SK-N-SH (cell line): ENCODE data around the gene LINS1. TPM values are rescaled to one million over a fixed set of nuclear protein-coding genes. Genes with fewer than 3 reads are reported as not detected.

ENCODE experiments used
- CTCF ChIA-PET: fragments of 300-600, 350-600 bp; formaldehyde crosslinking; extraction: SDS; loops from one replicate; lab custom pipeline; 2021; lab: Yijun Ruan, JAX
- POLR2A ChIA-PET: fragments of 350-600 bp; sonication (Branson Sonifier 250); formaldehyde crosslinking; extraction: SDS; loops from one replicate; lab custom pipeline; 2020; ENCODE audit warnings: antibody characterized with exemption, inconsistent platforms; lab: Yijun Ruan, JAX
- DNase-seq: peaks from one replicate; pipeline ENCODE4 v3.0.0; 2012
- H2AFZ ChIP-seq: fragments of 200-600 bp; sonication (generic); 2 replicates; pipeline ENCODE4 v1.8.1; 2016; ENCODE audit warnings: antibody characterized with exemption, mild to moderate bottlenecking, low read depth
- H3F3A ChIP-seq: fragments of 200-600 bp; sonication (generic); replicated peaks from 2 replicates; pipeline ENCODE3; 2016; ENCODE audit warnings: antibody characterized with exemption, mild to moderate bottlenecking; ENCODE audit not compliant: insufficient read depth
- H3K27ac ChIP-seq, 2 experiments: fragments of 200-500 bp in 1 of 2; fragments of 200-600 bp in 1 of 2; sonication (Bioruptor generic) in 1 of 2; sonication (generic), shearing (Covaris generic) in 1 of 2; 2 replicates each; pipeline versions ENCODE4 v1.5.1 to v1.6.1; 2014 to 2016; ENCODE audit warnings: low read depth in 2 of 2, inconsistent platforms in 1 of 2, low read length in 1 of 2, mild to moderate bottlenecking in 1 of 2, mixed read lengths in 1 of 2
- H3K27me3 ChIP-seq: fragments of 200-600 bp; sonication (generic), shearing (Covaris generic); 2 replicates; pipeline ENCODE4 v1.6.1; 2016; ENCODE audit warnings: mixed run types; ENCODE audit not compliant: insufficient read depth
- H3K36me3 ChIP-seq, 2 experiments: fragments of 200-500 bp in 1 of 2; fragments of 200-600 bp in 1 of 2; sonication (Bioruptor generic) in 1 of 2; sonication (generic) in 1 of 2; replicated peaks in 1 of 2; 2 replicates each; pipeline versions ENCODE3 to v1.5.1; 2014 to 2016; ENCODE audit warnings: low read length in 1 of 2, mild to moderate bottlenecking in 1 of 2; ENCODE audit not compliant: insufficient read depth in 2 of 2, control insufficient read depth in 1 of 2
- H3K4me1 ChIP-seq, 2 experiments: fragments of 200-500 bp in 1 of 2; fragments of 200-600 bp in 1 of 2; sonication (Bioruptor generic) in 1 of 2; sonication (generic), shearing (Covaris generic) in 1 of 2; 2 replicates each; pipeline versions ENCODE4 v1.5.1 to v1.6.1; 2014 to 2016; ENCODE audit warnings: low read depth in 1 of 2, low read length in 1 of 2, mixed run types in 1 of 2; ENCODE audit not compliant: insufficient read depth in 2 of 2, control insufficient read depth in 1 of 2
- H3K4me2 ChIP-seq: fragments of 200-600 bp; sonication (generic), shearing (Covaris generic); 2 replicates; pipeline ENCODE4 v1.6.1; 2017; ENCODE audit warnings: mixed run types
- H3K4me3 ChIP-seq, 2 experiments: fragments of 200-500 bp in 1 of 2; fragments of 200-600 bp in 1 of 2; sonication (Bioruptor generic) in 1 of 2; sonication (generic), shearing (Covaris generic) in 1 of 2; 2 replicates each; pipeline versions ENCODE4 v1.5.1 to v1.8.1; 2014 to 2016; ENCODE audit warnings: low read depth in 2 of 2, inconsistent platforms in 1 of 2, low read length in 1 of 2, mild to moderate bottlenecking in 1 of 2, mixed read lengths in 1 of 2, moderate library complexity in 1 of 2
- H3K79me2 ChIP-seq: fragments of 200-600 bp; sonication (generic); 2 replicates; pipeline ENCODE4 v1.8.1; 2017; ENCODE audit warnings: mild to moderate bottlenecking; ENCODE audit not compliant: insufficient read depth
- H3K9ac ChIP-seq: fragments of 200-600 bp; sonication (generic); 2 replicates; pipeline ENCODE4 v1.6.1; 2017; ENCODE audit warnings: mixed run types
- H3K9me2 ChIP-seq: fragments of 200-600 bp; sonication (generic); 2 replicates; pipeline ENCODE4 v1.6.1; 2017; ENCODE audit warnings: mixed run types
- H3K9me3 ChIP-seq: fragments of 200-600 bp; sonication (generic); 2 replicates; pipeline ENCODE4 v1.6.1; 2017; ENCODE audit warnings: mixed run types, mild to moderate bottlenecking, moderate library complexity
- H4K20me1 ChIP-seq: fragments of 200-600 bp; sonication (generic); 2 replicates; pipeline ENCODE4 v1.6.1; 2017; ENCODE audit warnings: mild to moderate bottlenecking, mixed run types; ENCODE audit not compliant: insufficient read depth
- CTCF ChIP-seq: fragments of 200-600 bp; sonication (generic); IDR thresholded peaks from 2 replicates; pipeline ENCODE4 v1.6.1; 2017; ENCODE audit warnings: antibody characterized with exemption, mild to moderate bottlenecking, moderate library complexity
- FOSL2 ChIP-seq: IDR thresholded peaks from 2 replicates; pipeline ENCODE4 v1.4.0; 2012; ENCODE audit warnings: low read depth, mild to moderate bottlenecking, moderate library complexity, borderline replicate concordance
- FOXM1 ChIP-seq: IDR thresholded peaks from 2 replicates; pipeline ENCODE4 v1.4.0; 2012; ENCODE audit warnings: low read depth, mild to moderate bottlenecking
- GATA2 ChIP-seq: sonication (generic); formaldehyde crosslinking; IDR thresholded peaks from 2 replicates; pipeline ENCODE4 v1.5.0; 2020; ENCODE audit warnings: mild to moderate bottlenecking, missing genetic modification reagents
- MEF2A ChIP-seq: IDR thresholded peaks from 2 replicates; pipeline ENCODE4 v1.4.0; 2012; ENCODE audit warnings: low read depth, borderline replicate concordance
- NRF1 ChIP-seq: IDR thresholded peaks from 2 replicates; pipeline ENCODE4 v1.6.1; 2012; ENCODE audit warnings: low read depth, mild to moderate bottlenecking, low read length
- PBX3 ChIP-seq: IDR thresholded peaks from 2 replicates; pipeline ENCODE4; 2012
- POLR2AphosphoS5 ChIP-seq: IDR thresholded peaks from 2 replicates; pipeline ENCODE4 v1.6.1; 2012; ENCODE audit warnings: low read depth, low read length
- RAD21 ChIP-seq: IDR thresholded peaks from 2 replicates; pipeline ENCODE4 v1.6.1; 2012; ENCODE audit warnings: mild to moderate bottlenecking, low read length
- RCOR1 ChIP-seq: fragments of 150-350 bp; IDR thresholded peaks from 2 replicates; pipeline ENCODE4 v1.6.1; 2017; ENCODE audit warnings: antibody characterized with exemption, low read length
- SMC3 ChIP-seq: IDR thresholded peaks from 2 replicates; pipeline ENCODE4 v1.6.1; 2012; ENCODE audit warnings: low read depth, low read length, improper control_type of control experiment
- TCF12 ChIP-seq: IDR thresholded peaks from 2 replicates; pipeline ENCODE4 v1.4.0; 2012
- USF2 ChIP-seq: fragments of 150-350 bp; IDR thresholded peaks from 2 replicates; pipeline ENCODE4 v1.6.1; 2017; ENCODE audit warnings: antibody characterized with exemption, low read length, low read depth, borderline replicate concordance
- ZBTB33 ChIP-seq: IDR thresholded peaks from 2 replicates; pipeline ENCODE4 v1.4.0; 2012; ENCODE audit warnings: low read depth, borderline replicate concordance
- WGBS: methylation state at CpG from one replicate; pipeline ENCODE4 v1.1.6; 2017; ENCODE audit warnings: low lambda C conversion rate; 5-methylcytosine and 5-hydroxymethylcytosine counted together
- polyA plus RNA-seq, 3 experiments: library from polyadenylated mRNA; depleted of rRNA; stranded (reverse); fragments of >200 nt; gene quantifications; 2 replicates each; pipeline ENCODE4 v1.2.3, GENCODE V29; 2012

The LINS1 gene
- polyA plus RNA-seq, 1 of the 3 experiments (the other 2 are of a cell fraction) = 5.0 TPM

- no peak for DNase-seq
- WGBS = 100% methylated on average over 2 of the region's 2 CpGs
- POLR2A ChIA-PET = no interaction called here
- TF ChIP-seq RAD21 (no peak), MEF2A (no peak), NRF1 (no peak), CTCF (no peak), USF2 (no peak), ZBTB33 (no peak), POLR2AphosphoS5 (no peak), SMC3 (no peak), TCF12 (no peak), FOSL2 (no peak), FOXM1 (no peak), GATA2 (CRISPR knock-in tag) (no peak), RCOR1 (no peak)
- H3K9ac ChIP-seq = no peak overlapping the region
- CTCF ChIA-PET = interaction anchor here (1.5 to 3.2 kb wide), 2 partner anchors 394 to 402 kb away, joined by 3 to 20 read pairs; no protein-coding TSS in a partner anchor
- no peaks in the 10 kb centered on the region for H3K9me2 ChIP-seq
- H2AFZ ChIP-seq = no peak overlapping the region
- H3F3A ChIP-seq = no peaks in the 10 kb centered on the region
- H4K20me1 ChIP-seq = no peaks in the 10 kb centered on the region
- H3K4me2 ChIP-seq = no peak overlapping the region
- H3K79me2 ChIP-seq = no peaks in the 10 kb centered on the region
- no peaks in the 10 kb centered on the region for H3K4me1 ChIP-seq
- peaks cover 45 to 49% of the 10 kb centered on the region in 2 experiments for H3K36me3 ChIP-seq
- H3K9me3 ChIP-seq = no peaks in the 10 kb centered on the region
- no peak overlapping the region for H3K27ac ChIP-seq
- no peaks in the 10 kb centered on the region for H3K27me3 ChIP-seq
- no peak overlapping the region for H3K4me3 ChIP-seq
These were observed 12.4 kb upstream of the LINS1 start for GRCh38 chr15:100614336-100614735.

- Histone ChIP-seq H3K27me3 (no peaks in the 10 kb centered on the region), H3K4me1 (no peaks in the 10 kb centered on the region), H2AFZ (no peak overlapping the region), H3F3A (no peaks in the 10 kb centered on the region), H4K20me1 (no peaks in the 10 kb centered on the region), H3K27ac (no peak overlapping the region), H3K4me2 (no peak overlapping the region), H3K4me3 (no peak overlapping the region), H3K36me3 (peaks cover 49 to 53% of the 10 kb centered on the region in 2 experiments), H3K79me2 (no peaks in the 10 kb centered on the region; the same call in 1 of the 2 replicates), H3K9me2 (no peaks in the 10 kb centered on the region), H3K9me3 (no peaks in the 10 kb centered on the region), H3K9ac (no peak overlapping the region)
- no peak for DNase-seq
- TF ChIP-seq FOSL2 = no peak
- TF ChIP-seq PBX3 = no peak
- ChIA-PET CTCF (interaction anchor here (1.2 to 3.2 kb wide), 3 partner anchors 260 to 395 kb away, joined by 3 to 20 read pairs (median 6); no protein-coding TSS in a partner anchor), POLR2A (no interaction called here)
- 94% methylated on average over 1 of the region's 1 CpG for WGBS
These were observed 11.2 kb upstream of the LINS1 start for GRCh38 chr15:100613208-100613607.
